ENCODE measurements around the gene RUNX3. TPM values are rescaled to one million over a fixed set of nuclear protein-coding genes. Genes with fewer than 3 reads are reported as not detected.

Gene RUNX3
- total and polyA plus RNA-seq, 2 donors (not counting 1 experiment from before 2014, with no cell fraction given) = 0.48 to 0.66 TPM

- Histone ChIP-seq H2AFZ (ENCODE audit: low read length) (no peak overlapping the region), H3K27ac (ENCODE audit: insufficient read depth, low read length) (no peak overlapping the region), H3K4me3 (replicated peaks in 1 of 4; ENCODE audit: control extremely low read depth in 1 of 4, insufficient read depth in 1 of 4, low read depth in 3 of 4, low read length in 4 of 4) (no peak overlapping the region), H3K9ac (ENCODE audit: insufficient read depth, low read length) (no peak overlapping the region), H4K20me1 (ENCODE audit: control insufficient read depth, extremely low read depth, insufficient read depth, low read length) (no peaks in the 10 kb centered on the region), H3K36me3 (ENCODE audit: control insufficient read depth, insufficient read depth, low read length) (no peaks in the 10 kb centered on the region), H3K79me2 (ENCODE audit: control insufficient read depth, insufficient read depth, low read length) (no peaks in the 10 kb centered on the region), H3K9me3 (ENCODE audit: control insufficient read depth, insufficient read depth, low read depth, low read length) (no peaks in the 10 kb centered on the region), H3K4me1 (ENCODE audit: control insufficient read depth, extremely low read depth, insufficient read depth, low read length) (no peaks in the 10 kb centered on the region), H3K27me3 (ENCODE audit: control insufficient read depth, insufficient read depth, low read length) (peaks cover 3% of the 10 kb centered on the region), H3K4me2 (ENCODE audit: extremely low read depth, insufficient read depth, low read length) (no peak overlapping the region)
- DNase-seq (ENCODE audit: low read depth in 2 of 2) = no peak
- TF ChIP-seq CTCF (conservative IDR thresholded peaks at IDR 0.05 in 1 of 2, IDR thresholded peaks at IDR 0.05 in 1 of 2; ENCODE audit: low read depth in 1 of 2, low read length in 2 of 2) (no peak), EZH2 (IDR thresholded peaks at IDR 0.05; ENCODE audit: low read length, missing control alignments) (no peak)
These were observed 34.6 kb downstream of the RUNX3 start for GRCh38 chr1:24895511-24895910.

GRCh38 chr1:24894002-24894401, 36.1 kb downstream of the RUNX3 start:
- no peak overlapping the region for H3K4me3 ChIP-seq (replicated peaks in 1 of 4; ENCODE audit: control extremely low read depth in 1 of 4, insufficient read depth in 1 of 4, low read depth in 3 of 4, low read length in 4 of 4)
- H3K9ac ChIP-seq (ENCODE audit: insufficient read depth, low read length) = no peak overlapping the region
- no peak overlapping the region for H3K4me2 ChIP-seq (ENCODE audit: extremely low read depth, insufficient read depth, low read length)
- H3K27me3 ChIP-seq (ENCODE audit: control insufficient read depth, insufficient read depth, low read length) = no peaks in the 10 kb centered on the region
- no peaks in the 10 kb centered on the region for H3K79me2 ChIP-seq (ENCODE audit: control insufficient read depth, insufficient read depth, low read length)
- no peaks in the 10 kb centered on the region for H4K20me1 ChIP-seq (ENCODE audit: control insufficient read depth, extremely low read depth, insufficient read depth, low read length)
- H3K4me1 ChIP-seq (ENCODE audit: control insufficient read depth, extremely low read depth, insufficient read depth, low read length) = no peaks in the 10 kb centered on the region
- H3K9me3 ChIP-seq (ENCODE audit: control insufficient read depth, insufficient read depth, low read depth, low read length) = no peaks in the 10 kb centered on the region
- H3K36me3 ChIP-seq (ENCODE audit: control insufficient read depth, insufficient read depth, low read length) = no peaks in the 10 kb centered on the region
- DNase-seq (ENCODE audit: low read depth in 2 of 2) = no peak
- H3K27ac ChIP-seq (ENCODE audit: insufficient read depth, low read length) = no peak overlapping the region
- H2AFZ ChIP-seq (ENCODE audit: low read length) = no peak overlapping the region
- TF ChIP-seq CTCF (conservative IDR thresholded peaks at IDR 0.05 in 1 of 2, IDR thresholded peaks at IDR 0.05 in 1 of 2; ENCODE audit: low read depth in 1 of 2, low read length in 2 of 2) = no peak
- no peak for TF ChIP-seq EZH2 (IDR thresholded peaks at IDR 0.05; ENCODE audit: low read length, missing control alignments)

- Histone ChIP-seq H3K79me2 (ENCODE audit: control insufficient read depth, insufficient read depth, low read length) (no peaks in the 10 kb centered on the region), H2AFZ (ENCODE audit: low read length) (no peak overlapping the region), H3K4me1 (ENCODE audit: control insufficient read depth, extremely low read depth, insufficient read depth, low read length) (no peaks in the 10 kb centered on the region), H3K4me2 (ENCODE audit: extremely low read depth, insufficient read depth, low read length) (no peak overlapping the region), H4K20me1 (ENCODE audit: control insufficient read depth, extremely low read depth, insufficient read depth, low read length) (no peaks in the 10 kb centered on the region), H3K27ac (ENCODE audit: insufficient read depth, low read length) (no peak overlapping the region), H3K36me3 (ENCODE audit: control insufficient read depth, insufficient read depth, low read length) (no peaks in the 10 kb centered on the region), H3K4me3 (replicated peaks in 1 of 4; ENCODE audit: control extremely low read depth in 1 of 4, insufficient read depth in 1 of 4, low read depth in 3 of 4, low read length in 4 of 4) (no peak overlapping the region), H3K9ac (ENCODE audit: insufficient read depth, low read length) (no peak overlapping the region), H3K9me3 (ENCODE audit: control insufficient read depth, insufficient read depth, low read depth, low read length) (no peaks in the 10 kb centered on the region), H3K27me3 (ENCODE audit: control insufficient read depth, insufficient read depth, low read length) (no peaks in the 10 kb centered on the region)
- no peak for DNase-seq (ENCODE audit: low read depth in 2 of 2)
- TF ChIP-seq EZH2 (IDR thresholded peaks at IDR 0.05; ENCODE audit: low read length, missing control alignments) (no peak), CTCF (conservative IDR thresholded peaks at IDR 0.05 in 1 of 2, IDR thresholded peaks at IDR 0.05 in 1 of 2; ENCODE audit: low read depth in 1 of 2, low read length in 2 of 2) (no peak)
These were observed 36.6 kb downstream of the RUNX3 start for GRCh38 chr1:24893431-24893830.

Measured in fibroblast of lung (primary cell).